ENCODE data around the gene UGT1A6. TPM values are rescaled to one million over a fixed set of nuclear protein-coding genes. Genes with fewer than 3 reads are reported as not detected.
"Not testable (repeated sequence)": the region's sequence is repeated elsewhere in the genome, so short reads cannot be mapped to it uniquely, and the experiment has no call there.

The UGT1A6 gene
- total and polyA plus RNA-seq, 2 donors (not counting 3 experiments of a cell fraction or from before 2014, with no cell fraction given): not detected

GRCh38 chr2:233643128-233643527, 49.6 kb upstream of the UGT1A6 start:
- H3K27ac ChIP-seq (ENCODE audit: insufficient read depth, low read depth, low read length): no peak overlapping the region
- peak; percentile 13 for DNase-seq (ENCODE audit: low read depth, low spot score)
- no TSS peak for BruUV-seq (replicated peaks)
- H3K9me3 ChIP-seq (replicated peaks; ENCODE audit: control insufficient read depth, insufficient read depth, low read length): no peaks in the 10 kb centered on the region
- no peaks in the 10 kb centered on the region for H3K9me1 ChIP-seq (replicated peaks; ENCODE audit: control insufficient read depth, extremely low read depth, insufficient read depth, low read length)
- no peak overlapping the region for H2AFZ ChIP-seq (ENCODE audit: low read depth, low read length)
- intact Hi-C loops (cut with micrococcal nuclease): no loop called here
- no peaks in the 10 kb centered on the region for H3K79me2 ChIP-seq (ENCODE audit: control insufficient read depth, insufficient read depth, low read length)
- H4K20me1 ChIP-seq (replicated peaks; ENCODE audit: control insufficient read depth, extremely low read depth, insufficient read depth, low read length): no peaks in the 10 kb centered on the region
- CTCF ChIA-PET: interaction anchor here (1.4 kb wide), 1 partner anchor 194 kb away, joined by 3 read pairs; no protein-coding TSS in a partner anchor
- TF ChIP-seq POLR2A (IDR thresholded peaks at IDR 0.05; ENCODE audit: low read depth, low read length): no peak
- TF ChIP-seq POLR2AphosphoS5 (IDR thresholded peaks at IDR 0.05; ENCODE audit: insufficient read depth, low read depth, low read length): no peak
- TF ChIP-seq CTCF (IDR thresholded peaks at IDR 0.05; ENCODE audit: extremely low read depth in 1 of 2, insufficient read depth in 1 of 2, low read depth in 1 of 2, low read length in 2 of 2): peak; percentile 6 to 35
- no peak for TF ChIP-seq EZH2 (IDR thresholded peaks at IDR 0.05; ENCODE audit: borderline replicate concordance, low read depth, low read length, severe bottlenecking)
- no peaks in the 10 kb centered on the region for H3K4me1 ChIP-seq (ENCODE audit: control insufficient read depth, extremely low read depth, insufficient read depth, low read length)
- no peaks in the 10 kb centered on the region for H3K27me3 ChIP-seq (ENCODE audit: control insufficient read depth in 2 of 2, insufficient read depth in 2 of 2, low read length in 2 of 2)
- POLR2A ChIA-PET: no interaction called here
- dilution Hi-C loops (cut with MboI; ENCODE audit: extremely low pct_ligation_motif_present, low sequenced_read_pairs): no loop called here
- FAIRE-seq: no peak
- no peak overlapping the region for H3K4me3 ChIP-seq (replicated peaks in 1 of 3; ENCODE audit: insufficient read depth in 1 of 3, low read depth in 1 of 3, low read length in 3 of 3)
- no peak overlapping the region for H3K4me2 ChIP-seq (ENCODE audit: insufficient read depth, low read length)
- H3K9ac ChIP-seq (replicated peaks; ENCODE audit: extremely low read depth, insufficient read depth, low read length): no peak overlapping the region
- no peaks in the 10 kb centered on the region for H3K36me3 ChIP-seq (ENCODE audit: control insufficient read depth in 2 of 2, extremely low read depth in 1 of 2, insufficient read depth in 2 of 2, low read length in 2 of 2)

DNA sequence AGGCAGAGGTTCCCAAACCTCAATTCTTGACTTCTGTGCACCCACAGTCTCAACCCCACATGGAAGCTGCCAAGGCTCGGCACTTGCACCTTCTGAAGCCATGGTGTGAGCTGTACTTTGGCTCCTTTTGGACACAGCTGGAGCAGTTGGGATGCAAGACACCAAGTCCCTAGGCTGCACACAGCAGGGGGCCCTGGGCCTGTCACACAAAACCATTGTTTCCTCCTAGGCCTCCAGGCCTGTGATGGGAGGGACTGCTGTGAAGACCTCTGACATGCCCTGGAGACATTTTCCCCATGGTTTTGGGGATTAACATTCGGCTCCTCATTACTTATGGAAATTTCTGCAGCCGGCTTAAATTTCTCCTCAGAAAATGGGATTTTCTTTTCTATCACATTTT, 46.7 kb upstream of the UGT1A6 start:
- H3K9me1 ChIP-seq (replicated peaks; ENCODE audit: control insufficient read depth, extremely low read depth, insufficient read depth, low read length); POLR2A ChIA-PET; intact Hi-C loops (cut with micrococcal nuclease); H3K36me3 ChIP-seq (ENCODE audit: control insufficient read depth in 2 of 2, extremely low read depth in 1 of 2, insufficient read depth in 2 of 2, low read length in 2 of 2); CTCF ChIA-PET; H3K9ac ChIP-seq (replicated peaks; ENCODE audit: extremely low read depth, insufficient read depth, low read length); dilution Hi-C loops (cut with MboI; ENCODE audit: extremely low pct_ligation_motif_present, low sequenced_read_pairs); H4K20me1 ChIP-seq (replicated peaks; ENCODE audit: control insufficient read depth, extremely low read depth, insufficient read depth, low read length); H3K4me1 ChIP-seq (ENCODE audit: control insufficient read depth, extremely low read depth, insufficient read depth, low read length); DNase-seq (ENCODE audit: low read depth, low spot score); H3K4me3 ChIP-seq (replicated peaks in 1 of 3; ENCODE audit: insufficient read depth in 1 of 3, low read depth in 1 of 3, low read length in 3 of 3); H3K9me3 ChIP-seq (replicated peaks; ENCODE audit: control insufficient read depth, insufficient read depth, low read length); H3K27ac ChIP-seq (ENCODE audit: insufficient read depth, low read depth, low read length); H3K79me2 ChIP-seq (ENCODE audit: control insufficient read depth, insufficient read depth, low read length); FAIRE-seq; H3K4me2 ChIP-seq (ENCODE audit: insufficient read depth, low read length); H3K27me3 ChIP-seq (ENCODE audit: control insufficient read depth in 2 of 2, insufficient read depth in 2 of 2, low read length in 2 of 2); H2AFZ ChIP-seq (ENCODE audit: low read depth, low read length); BruUV-seq (replicated peaks): not testable (repeated sequence)
